ENCODE results near the gene RNF121. TPM values are rescaled to one million over a fixed set of nuclear protein-coding genes. Genes with fewer than 3 reads are reported as not detected.

Gene RNF121
- total RNA-seq, 1 donor from 2014 or later = 21.1 TPM

DNA sequence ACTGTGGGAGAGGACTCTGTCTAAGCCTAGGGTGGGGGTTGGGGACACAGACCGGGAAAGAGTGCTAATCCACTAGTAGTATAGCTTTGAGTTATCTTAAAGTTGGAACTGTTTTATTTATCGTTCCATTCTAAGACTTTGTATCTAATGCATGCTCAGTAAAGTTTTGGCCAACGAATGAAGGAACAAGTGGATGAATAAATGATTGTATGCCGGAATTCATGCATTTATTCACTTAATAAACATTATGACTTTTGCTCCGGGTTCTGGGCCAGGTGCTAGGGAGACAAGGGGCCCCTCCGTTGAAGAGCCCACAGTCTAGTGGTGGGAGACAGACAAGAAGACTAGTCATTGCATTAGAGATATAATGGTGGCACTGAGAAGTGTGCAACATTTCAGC is 645 bp downstream of the RNF121 start:
- H3K36me3 ChIP-seq = peaks cover 0 to 6% of the 10 kb centered on the region in 2 donors
- H3K27ac ChIP-seq = peak overlapping the region; percentile 90
- TF ChIP-seq, protein P1, sequence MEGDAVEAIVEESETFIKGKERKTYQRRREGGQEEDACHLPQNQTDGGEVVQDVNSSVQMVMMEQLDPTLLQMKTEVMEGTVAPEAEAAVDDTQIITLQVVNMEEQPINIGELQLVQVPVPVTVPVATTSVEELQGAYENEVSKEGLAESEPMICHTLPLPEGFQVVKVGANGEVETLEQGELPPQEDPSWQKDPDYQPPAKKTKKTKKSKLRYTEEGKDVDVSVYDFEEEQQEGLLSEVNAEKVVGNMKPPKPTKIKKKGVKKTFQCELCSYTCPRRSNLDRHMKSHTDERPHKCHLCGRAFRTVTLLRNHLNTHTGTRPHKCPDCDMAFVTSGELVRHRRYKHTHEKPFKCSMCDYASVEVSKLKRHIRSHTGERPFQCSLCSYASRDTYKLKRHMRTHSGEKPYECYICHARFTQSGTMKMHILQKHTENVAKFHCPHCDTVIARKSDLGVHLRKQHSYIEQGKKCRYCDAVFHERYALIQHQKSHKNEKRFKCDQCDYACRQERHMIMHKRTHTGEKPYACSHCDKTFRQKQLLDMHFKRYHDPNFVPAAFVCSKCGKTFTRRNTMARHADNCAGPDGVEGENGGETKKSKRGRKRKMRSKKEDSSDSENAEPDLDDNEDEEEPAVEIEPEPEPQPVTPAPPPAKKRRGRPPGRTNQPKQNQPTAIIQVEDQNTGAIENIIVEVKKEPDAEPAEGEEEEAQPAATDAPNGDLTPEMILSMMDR (IDR thresholded peaks at IDR 0.05) = no peak
- H3K9me3 ChIP-seq = no peaks in the 10 kb centered on the region
- peak overlapping the region; percentile 74 to 93 for H3K4me3 ChIP-seq
- peaks cover 43% of the 10 kb centered on the region for H3K4me1 ChIP-seq
- no peak for DNase-seq (ENCODE audit: extremely low spot score in 2 of 2)
- H3K27me3 ChIP-seq = no peaks in the 10 kb centered on the region
- intact Hi-C loops (cut with DNase I) = no loop called here

DNA sequence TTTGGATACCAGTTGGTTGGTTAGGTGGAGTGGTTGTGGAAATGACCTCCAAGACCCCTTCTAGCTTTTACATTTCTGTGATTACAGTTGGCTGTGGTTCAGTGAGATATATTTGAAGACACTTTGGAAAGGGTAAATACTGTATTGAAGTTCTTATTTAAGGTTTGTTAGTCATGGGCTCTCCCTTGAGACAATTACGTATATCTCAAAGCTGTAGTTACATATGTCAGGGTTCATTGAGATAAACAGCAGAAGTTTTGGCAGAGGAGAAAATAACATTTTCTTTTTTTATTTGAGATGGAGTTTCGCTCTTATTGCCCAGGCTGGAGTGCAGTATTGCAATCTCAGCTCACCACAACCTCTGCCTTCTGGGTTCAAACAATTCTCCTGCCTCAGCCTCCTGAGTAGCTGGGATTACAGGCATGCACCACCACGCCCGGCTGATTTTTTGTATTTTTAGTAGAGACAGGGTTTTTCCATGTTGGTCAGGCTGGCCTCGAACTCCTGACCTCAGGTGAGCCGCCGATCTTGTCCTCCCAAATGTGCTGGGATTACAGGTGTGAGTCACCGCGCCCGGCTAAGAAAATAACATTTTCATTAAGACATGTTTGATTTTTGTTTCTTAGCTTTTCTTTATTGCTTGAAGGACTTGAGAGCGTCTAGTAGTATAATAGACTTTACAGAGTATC is 1.9 kb downstream of the RNF121 start:
- TF ChIP-seq, protein P1 (IDR thresholded peaks at IDR 0.05) = no peak
- no peak for TF ChIP-seq POLR2AphosphoS5 (IDR thresholded peaks at IDR 0.05; ENCODE audit: insufficient read depth in 1 of 2, low read depth in 1 of 2)
- TF ChIP-seq POLR2A (IDR thresholded peaks at IDR 0.05) = no peak
- Histone ChIP-seq H3K4me1 (peaks cover 45% of the 10 kb centered on the region), H3K36me3 (peaks cover 0 to 2% of the 10 kb centered on the region in 2 donors), H3K27ac (no peak overlapping the region), H3K9me3 (no peaks in the 10 kb centered on the region), H3K27me3 (no peaks in the 10 kb centered on the region), H3K4me3 (no peak overlapping the region)
- intact Hi-C loops (cut with DNase I) = no loop called here
- DNase-seq (ENCODE audit: extremely low spot score in 2 of 2) = no peak

DNA sequence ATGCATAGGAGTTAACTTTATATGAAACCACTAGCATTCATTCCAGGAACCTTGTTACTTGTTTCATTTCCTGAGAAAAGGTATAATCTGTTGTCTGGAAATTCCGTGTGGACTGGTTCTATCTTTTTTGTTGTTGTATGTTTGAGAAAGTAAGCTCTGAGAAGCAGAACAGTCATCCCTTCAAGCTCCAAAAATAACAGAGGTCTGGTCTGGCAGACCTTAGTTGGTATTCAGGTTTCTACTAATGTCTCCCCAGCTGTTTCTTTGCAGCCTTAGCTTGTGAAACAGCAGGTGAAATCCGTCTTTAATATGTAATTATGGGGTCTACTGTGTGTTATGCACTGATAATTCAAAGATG is 2.4 kb downstream of the RNF121 start:
- Histone ChIP-seq H3K4me1 (peaks cover 48% of the 10 kb centered on the region), H3K27me3 (no peaks in the 10 kb centered on the region), H3K27ac (no peak overlapping the region), H3K9me3 (no peaks in the 10 kb centered on the region), H3K36me3 (no peaks in the 10 kb centered on the region), H3K4me3 (no peak overlapping the region)
- TF ChIP-seq, protein P1 (IDR thresholded peaks at IDR 0.05) = no peak
- TF ChIP-seq POLR2AphosphoS5 (IDR thresholded peaks at IDR 0.05; ENCODE audit: insufficient read depth in 1 of 2, low read depth in 1 of 2) = no peak
- no peak for TF ChIP-seq POLR2A (IDR thresholded peaks at IDR 0.05)
- no peak for DNase-seq (ENCODE audit: extremely low spot score in 2 of 2)
- intact Hi-C loops (cut with DNase I) = no loop called here

DNA sequence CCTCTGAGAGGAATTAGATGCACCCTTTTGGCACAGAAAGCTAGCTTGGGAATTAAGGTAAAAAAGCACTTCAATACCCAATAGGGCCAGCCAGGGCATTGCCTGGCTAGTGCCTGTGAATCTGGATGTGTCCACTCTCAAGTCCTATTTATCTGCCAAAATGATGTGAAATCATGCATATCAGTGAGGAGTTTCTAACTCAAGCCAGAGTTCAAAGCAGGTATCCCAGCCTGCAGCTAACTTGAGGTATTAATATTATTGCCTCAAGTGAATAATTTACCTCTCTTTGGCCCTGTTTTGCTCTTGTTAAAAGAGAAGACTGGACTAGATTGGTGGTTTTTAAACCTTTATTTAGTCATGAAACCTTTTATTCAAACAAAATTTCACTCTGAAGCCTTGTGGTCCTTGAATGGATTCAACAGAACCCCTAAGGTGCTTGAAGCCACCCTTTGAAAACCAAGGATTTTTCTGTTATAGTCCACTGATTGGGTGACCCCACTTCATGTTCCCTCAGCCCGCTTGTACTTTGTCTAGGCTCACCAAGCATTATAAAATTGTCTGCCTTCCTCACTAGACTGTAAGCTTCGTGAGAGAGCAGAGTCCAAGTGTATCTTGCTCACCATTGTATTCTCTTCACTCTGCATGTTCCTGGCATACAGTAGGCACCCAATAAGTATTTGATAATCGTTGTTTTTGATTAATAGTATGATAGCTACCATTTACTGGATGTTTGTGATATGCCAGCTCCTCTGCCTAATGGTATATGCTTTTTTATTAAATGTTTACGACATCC is 4.5 kb downstream of the RNF121 start:
- H3K27ac ChIP-seq = no peak overlapping the region
- H3K4me1 ChIP-seq = peaks cover 49% of the 10 kb centered on the region
- no peaks in the 10 kb centered on the region for H3K9me3 ChIP-seq
- intact Hi-C loops (cut with DNase I) = no loop called here
- H3K4me3 ChIP-seq = no peak overlapping the region
- TF ChIP-seq POLR2A (IDR thresholded peaks at IDR 0.05) = no peak
- H3K27me3 ChIP-seq = no peaks in the 10 kb centered on the region
- DNase-seq (ENCODE audit: extremely low spot score in 2 of 2) = no peak
- no peaks in the 10 kb centered on the region for H3K36me3 ChIP-seq

DNA sequence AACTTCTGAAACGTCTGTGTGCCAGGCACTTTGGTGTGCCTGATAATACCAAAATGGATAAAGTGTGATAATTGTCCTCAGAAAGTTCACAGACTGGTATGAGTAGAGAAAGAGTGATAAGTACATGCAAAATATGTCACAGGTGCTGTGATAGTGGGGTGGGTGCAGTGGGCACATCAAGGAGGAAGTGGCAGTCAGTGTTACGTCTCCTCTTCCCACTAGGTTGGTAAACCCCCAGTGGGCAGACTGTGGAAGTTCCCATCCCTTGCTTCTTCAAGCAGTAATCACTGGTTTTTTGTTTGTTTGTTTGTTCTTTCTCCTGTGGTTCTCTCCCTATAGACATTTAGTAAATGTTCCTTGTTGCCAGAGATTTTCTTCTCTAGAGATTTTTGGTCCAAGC is 5.4 kb downstream of the RNF121 start:
- H3K27ac ChIP-seq = no peak overlapping the region
- H3K27me3 ChIP-seq = no peaks in the 10 kb centered on the region
- TF ChIP-seq POLR2AphosphoS5 (IDR thresholded peaks at IDR 0.05; ENCODE audit: insufficient read depth in 1 of 2, low read depth in 1 of 2) = no peak
- TF ChIP-seq, protein P1 (IDR thresholded peaks at IDR 0.05) = no peak
- no peak for TF ChIP-seq POLR2A (IDR thresholded peaks at IDR 0.05)
- H3K4me3 ChIP-seq = no peak overlapping the region
- DNase-seq (ENCODE audit: extremely low spot score in 2 of 2) = no peak
- no peaks in the 10 kb centered on the region for H3K36me3 ChIP-seq
- H3K9me3 ChIP-seq = no peaks in the 10 kb centered on the region
- peaks cover 49% of the 10 kb centered on the region for H3K4me1 ChIP-seq
- intact Hi-C loops (cut with DNase I) = no loop called here

Data from vagina (tissue), 2 donors.